ENCODE results near the gene RNF111. TPM values are rescaled to one million over a fixed set of nuclear protein-coding genes. Genes with fewer than 3 reads are reported as not detected.
"Not testable (repeated sequence)": the region's sequence is repeated elsewhere in the genome, so short reads cannot be mapped to it uniquely, and the experiment has no call there.

The RNF111 gene
- total and polyA plus RNA-seq, 2 donors (not counting 1 experiment from before 2014, with no cell fraction given): 19.3 to 20.9 TPM

GRCh38 chr15:59120937-59121336, 133.5 kb downstream of the RNF111 start:
- H3K9me3 ChIP-seq (ENCODE audit: control insufficient read depth, insufficient read depth, low read depth, low read length): no peaks in the 10 kb centered on the region
- no peak overlapping the region for H3K9ac ChIP-seq (ENCODE audit: insufficient read depth, low read length)
- no peak for DNase-seq (ENCODE audit: low read depth in 2 of 2)
- H3K4me2 ChIP-seq (ENCODE audit: extremely low read depth, insufficient read depth, low read length): no peak overlapping the region
- H3K27me3 ChIP-seq (ENCODE audit: control insufficient read depth, insufficient read depth, low read length): no peaks in the 10 kb centered on the region
- H3K36me3 ChIP-seq (ENCODE audit: control insufficient read depth, insufficient read depth, low read length): peaks cover 6% of the 10 kb centered on the region
- no peak overlapping the region for H2AFZ ChIP-seq (ENCODE audit: low read length)
- no peak overlapping the region for H3K4me3 ChIP-seq (replicated peaks in 1 of 4; ENCODE audit: control extremely low read depth in 1 of 4, insufficient read depth in 1 of 4, low read depth in 3 of 4, low read length in 4 of 4)
- H3K27ac ChIP-seq (ENCODE audit: insufficient read depth, low read length): no peak overlapping the region
- no peaks in the 10 kb centered on the region for H3K4me1 ChIP-seq (ENCODE audit: control insufficient read depth, extremely low read depth, insufficient read depth, low read length)
- no peaks in the 10 kb centered on the region for H3K79me2 ChIP-seq (ENCODE audit: control insufficient read depth, insufficient read depth, low read length)
- no peaks in the 10 kb centered on the region for H4K20me1 ChIP-seq (ENCODE audit: control insufficient read depth, extremely low read depth, insufficient read depth, low read length)
- TF ChIP-seq EZH2 (IDR thresholded peaks at IDR 0.05; ENCODE audit: low read length, missing control alignments) (no peak), CTCF (conservative IDR thresholded peaks at IDR 0.05 in 1 of 2, IDR thresholded peaks at IDR 0.05 in 1 of 2; ENCODE audit: low read depth in 1 of 2, low read length in 2 of 2) (no peak)

DNA sequence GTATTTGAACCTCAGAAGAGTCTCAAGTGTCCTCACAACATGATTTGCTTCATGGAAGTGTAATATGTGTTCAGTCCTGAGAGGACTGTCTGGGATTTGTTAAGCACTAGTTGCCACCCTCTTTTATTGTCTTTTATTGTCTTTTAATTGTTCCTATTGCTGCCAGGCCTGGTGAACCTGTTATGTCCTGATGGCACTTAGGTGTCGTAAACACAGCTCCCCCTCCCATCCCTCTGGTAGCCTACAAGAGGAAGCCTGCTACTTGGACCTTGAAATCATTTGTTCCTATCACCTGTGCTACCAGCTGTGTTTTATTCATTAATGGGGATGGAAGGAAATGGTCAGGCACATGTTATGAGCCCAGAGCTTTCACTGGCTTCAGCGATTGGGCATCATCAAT, 136.8 kb downstream of the RNF111 start:
- Histone ChIP-seq H3K36me3 (ENCODE audit: control insufficient read depth, insufficient read depth, low read length) (peaks cover 2% of the 10 kb centered on the region), H3K9me3 (ENCODE audit: control insufficient read depth, insufficient read depth, low read depth, low read length) (no peaks in the 10 kb centered on the region), H3K27me3 (ENCODE audit: control insufficient read depth, insufficient read depth, low read length) (no peaks in the 10 kb centered on the region), H3K4me3 (replicated peaks in 1 of 4; ENCODE audit: control extremely low read depth in 1 of 4, insufficient read depth in 1 of 4, low read depth in 3 of 4, low read length in 4 of 4) (no peak overlapping the region), H3K4me2 (ENCODE audit: extremely low read depth, insufficient read depth, low read length) (no peak overlapping the region), H3K4me1 (ENCODE audit: control insufficient read depth, extremely low read depth, insufficient read depth, low read length) (no peaks in the 10 kb centered on the region), H3K9ac (ENCODE audit: insufficient read depth, low read length) (no peak overlapping the region), H2AFZ (ENCODE audit: low read length) (no peak overlapping the region), H4K20me1 (ENCODE audit: control insufficient read depth, extremely low read depth, insufficient read depth, low read length) (no peaks in the 10 kb centered on the region), H3K79me2 (ENCODE audit: control insufficient read depth, insufficient read depth, low read length) (peaks cover 2% of the 10 kb centered on the region), H3K27ac (ENCODE audit: insufficient read depth, low read length) (no peak overlapping the region)
- TF ChIP-seq EZH2 (IDR thresholded peaks at IDR 0.05; ENCODE audit: low read length, missing control alignments) (no peak), CTCF (conservative IDR thresholded peaks at IDR 0.05 in 1 of 2, IDR thresholded peaks at IDR 0.05 in 1 of 2; ENCODE audit: low read depth in 1 of 2, low read length in 2 of 2) (no peak)
- no peak for DNase-seq (ENCODE audit: low read depth in 2 of 2)

- not testable (repeated sequence) for DNase-seq (ENCODE audit: low read depth in 2 of 2); H3K27ac ChIP-seq (ENCODE audit: insufficient read depth, low read length); H4K20me1 ChIP-seq (ENCODE audit: control insufficient read depth, extremely low read depth, insufficient read depth, low read length); H3K4me2 ChIP-seq (ENCODE audit: extremely low read depth, insufficient read depth, low read length); H3K9me3 ChIP-seq (ENCODE audit: control insufficient read depth, insufficient read depth, low read depth, low read length); H3K4me1 ChIP-seq (ENCODE audit: control insufficient read depth, extremely low read depth, insufficient read depth, low read length); H3K79me2 ChIP-seq (ENCODE audit: control insufficient read depth, insufficient read depth, low read length); H3K27me3 ChIP-seq (ENCODE audit: control insufficient read depth, insufficient read depth, low read length); H2AFZ ChIP-seq (ENCODE audit: low read length); H3K9ac ChIP-seq (ENCODE audit: insufficient read depth, low read length); H3K4me3 ChIP-seq (replicated peaks in 1 of 4; ENCODE audit: control extremely low read depth in 1 of 4, insufficient read depth in 1 of 4, low read depth in 3 of 4, low read length in 4 of 4); H3K36me3 ChIP-seq (ENCODE audit: control insufficient read depth, insufficient read depth, low read length)
These were observed 138.2 kb downstream of the RNF111 start for GRCh38 chr15:59125683-59126082.

GRCh38 chr15:59127255-59127654, 139.8 kb downstream of the RNF111 start:
- H3K4me3 ChIP-seq (replicated peaks in 1 of 4; ENCODE audit: control extremely low read depth in 1 of 4, insufficient read depth in 1 of 4, low read depth in 3 of 4, low read length in 4 of 4); H2AFZ ChIP-seq (ENCODE audit: low read length); H3K27ac ChIP-seq (ENCODE audit: insufficient read depth, low read length); H3K36me3 ChIP-seq (ENCODE audit: control insufficient read depth, insufficient read depth, low read length); H4K20me1 ChIP-seq (ENCODE audit: control insufficient read depth, extremely low read depth, insufficient read depth, low read length); H3K79me2 ChIP-seq (ENCODE audit: control insufficient read depth, insufficient read depth, low read length); DNase-seq (ENCODE audit: low read depth in 2 of 2); H3K9me3 ChIP-seq (ENCODE audit: control insufficient read depth, insufficient read depth, low read depth, low read length); H3K9ac ChIP-seq (ENCODE audit: insufficient read depth, low read length); H3K27me3 ChIP-seq (ENCODE audit: control insufficient read depth, insufficient read depth, low read length); H3K4me1 ChIP-seq (ENCODE audit: control insufficient read depth, extremely low read depth, insufficient read depth, low read length); H3K4me2 ChIP-seq (ENCODE audit: extremely low read depth, insufficient read depth, low read length): not testable (repeated sequence)

Data from fibroblast of lung (primary cell).